Activated T-helper 1 cell treated with anti-CD3 and anti-CD28 coated beads, Interleukin-12 subunit alpha, Interleukin-12 subunit beta, Interleukin-2, Interleukin-4 antibody, amounts not matched to agents 30 ng/mL and 10 ng/mL and 1 ng/mL, durations not matched to agents 14 hours and 24 hours and 36 hours (primary cell): ENCODE measurements around the gene ACP4. TPM values are rescaled to one million over a fixed set of nuclear protein-coding genes. Genes with fewer than 3 reads are reported as not detected.
"Not testable (repeated sequence)": the region's sequence is repeated elsewhere in the genome, so short reads cannot be mapped to it uniquely, and the experiment has no call there.

ENCODE experiments used
- DNase-seq: peaks from one replicate; pipeline ENCODE4 v3.0.0; 2021; ENCODE audit warnings: low spot score
- H3K27ac Mint-ChIP-seq: one replicate; pipeline ENCODE4 v1.8.0; 2021; ENCODE audit warnings: mild to moderate bottlenecking, mixed read lengths
- H3K27me3 Mint-ChIP-seq: one replicate; pipeline ENCODE4 v1.8.0; 2022; ENCODE audit warnings: mild to moderate bottlenecking, moderate library complexity, mixed read lengths; ENCODE audit not compliant: insufficient read depth
- H3K36me3 Mint-ChIP-seq: one replicate; pipeline ENCODE4 v1.8.0; 2021; ENCODE audit warnings: low read depth, mixed read lengths
- H3K4me1 Mint-ChIP-seq: one replicate; pipeline ENCODE4 v1.8.0; 2021; ENCODE audit warnings: low read depth, mixed read lengths
- H3K4me3 Mint-ChIP-seq: one replicate; pipeline ENCODE4 v1.8.0; 2021; ENCODE audit warnings: mild to moderate bottlenecking, moderate library complexity, mixed read lengths
- H3K9me3 Mint-ChIP-seq: one replicate; pipeline ENCODE4 v1.8.0; 2021; ENCODE audit warnings: mixed read lengths
- intact Hi-C: fragments of 100-400 bp; cut with micrococcal nuclease; formaldehyde crosslinking; loops from one replicate; pipeline ENCODE4 v1.15.1; 2024
- total RNA-seq: library from RNA; stranded (reverse); gene quantifications from 2 replicates; pipeline ENCODE4 v1.2.3, GENCODE V29; 2022

The ACP4 gene
- total RNA-seq, 1 donor from 2014 or later: not detected

DNA sequence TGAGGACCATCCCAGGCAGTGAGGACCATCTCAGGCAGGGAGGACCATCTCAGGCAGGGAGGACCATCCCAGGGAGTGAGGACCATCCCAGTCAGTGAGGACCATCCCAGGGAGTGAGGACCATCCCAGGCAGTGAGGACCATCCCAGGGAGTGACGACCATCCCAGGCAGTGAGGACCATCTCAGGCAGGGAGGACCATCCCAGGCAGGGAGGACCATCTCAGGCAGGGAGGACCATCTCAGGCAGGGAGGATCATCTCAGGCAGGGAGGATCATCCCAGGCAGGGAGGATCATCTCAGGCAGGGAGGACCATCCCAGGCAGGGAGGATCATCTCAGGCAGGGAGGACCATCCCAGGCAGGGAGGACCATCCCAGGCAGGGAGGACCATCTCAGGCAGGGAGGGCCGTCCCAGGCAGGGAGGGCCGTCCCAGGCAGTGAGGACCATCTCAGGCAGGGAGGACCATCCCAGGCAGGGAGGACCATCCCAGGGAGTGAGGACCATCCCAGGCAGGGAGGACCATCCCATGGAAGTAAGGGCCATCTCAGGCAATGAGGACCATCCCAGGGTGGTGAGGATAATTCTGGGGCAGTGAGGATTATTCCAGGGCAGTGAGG lies 21.5 kb downstream of the ACP4 start:
- DNase-seq, H3K4me1 Mint-ChIP-seq, H3K4me3 Mint-ChIP-seq, H3K27ac Mint-ChIP-seq, H3K27me3 Mint-ChIP-seq, H3K9me3 Mint-ChIP-seq, H3K36me3 Mint-ChIP-seq, intact Hi-C loops: not testable (repeated sequence)

DNA sequence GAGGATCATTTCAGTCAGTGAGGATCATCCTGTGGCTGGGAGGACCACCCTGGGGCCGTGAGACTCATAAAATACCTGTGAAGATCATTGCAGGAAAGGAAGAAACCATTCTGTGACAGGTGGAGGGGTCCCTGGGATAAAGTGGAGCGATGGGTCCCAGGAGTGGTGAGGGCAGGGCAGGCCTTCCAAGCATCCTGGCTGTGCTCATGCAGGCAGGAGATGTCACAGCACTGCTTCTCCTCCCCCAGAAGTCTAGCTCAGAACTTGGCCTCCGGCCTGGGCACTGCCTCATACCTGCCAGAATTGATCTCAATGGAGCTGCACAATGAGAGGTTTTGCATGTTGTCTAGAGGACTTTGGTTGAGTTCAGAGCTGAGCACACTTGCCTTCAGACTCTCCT lies 22.3 kb downstream of the ACP4 start:
- peaks cover 10% of the 10 kb centered on the region for H3K27me3 Mint-ChIP-seq
- H3K9me3 Mint-ChIP-seq: no peaks in the 10 kb centered on the region
- no peaks in the 10 kb centered on the region for H3K36me3 Mint-ChIP-seq
- DNase-seq: no peak
- no peak overlapping the region for H3K27ac Mint-ChIP-seq
- peaks cover 7% of the 10 kb centered on the region for H3K4me1 Mint-ChIP-seq
- intact Hi-C loops: no loop called here
- H3K4me3 Mint-ChIP-seq: no peak overlapping the region

DNA sequence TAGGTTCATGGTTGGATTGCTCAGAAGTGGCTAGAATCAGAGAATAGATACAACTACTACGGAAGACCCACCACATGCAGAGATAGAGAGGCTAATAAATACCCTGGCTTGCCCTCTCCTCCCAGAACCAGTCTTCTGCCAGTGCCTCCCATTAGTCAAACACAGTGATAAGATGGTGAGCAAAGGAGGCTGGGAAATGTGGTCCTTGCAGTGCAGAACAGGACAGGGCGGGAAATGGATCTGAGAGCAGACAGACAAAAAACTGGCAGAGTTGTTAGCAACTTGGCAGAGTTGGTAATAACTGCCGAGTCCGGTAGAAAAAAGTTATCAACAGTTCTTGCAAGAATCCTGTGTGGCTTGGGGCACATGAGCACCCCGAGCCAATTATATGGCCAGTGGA lies 24.7 kb downstream of the ACP4 start:
- no peak for DNase-seq
- intact Hi-C loops: no loop called here
- no peaks in the 10 kb centered on the region for H3K9me3 Mint-ChIP-seq
- H3K4me3 Mint-ChIP-seq: no peak overlapping the region
- peaks cover 23% of the 10 kb centered on the region for H3K27me3 Mint-ChIP-seq
- H3K36me3 Mint-ChIP-seq: no peaks in the 10 kb centered on the region
- H3K27ac Mint-ChIP-seq: no peak overlapping the region
- H3K4me1 Mint-ChIP-seq: peaks cover 26% of the 10 kb centered on the region

DNA sequence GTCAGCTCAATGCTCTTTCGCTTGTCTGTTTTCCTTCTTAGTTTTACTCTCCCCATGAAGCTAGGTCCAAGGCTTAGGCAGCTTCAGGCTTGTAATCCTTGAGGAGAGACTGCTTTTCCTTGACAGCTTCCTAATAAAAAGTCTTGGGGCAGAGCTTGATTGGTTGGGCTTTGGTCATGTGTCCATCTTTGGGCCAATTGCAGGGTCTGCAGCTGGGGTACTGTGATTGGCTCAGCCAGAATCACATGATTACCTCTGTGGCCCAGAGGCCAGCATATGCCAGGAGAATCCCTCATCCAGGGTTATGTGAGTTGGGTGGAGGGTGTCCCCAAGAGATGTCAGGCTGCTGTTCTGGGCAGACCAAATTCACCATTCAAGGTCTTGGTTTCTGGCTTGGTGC lies 25.2 kb downstream of the ACP4 start:
- Mint-ChIP-seq H3K36me3 (no peaks in the 10 kb centered on the region), H3K27ac (no peak overlapping the region), H3K9me3 (no peaks in the 10 kb centered on the region), H3K4me3 (no peak overlapping the region), H3K27me3 (peaks cover 26% of the 10 kb centered on the region), H3K4me1 (peaks cover 32% of the 10 kb centered on the region)
- no peak for DNase-seq
- intact Hi-C loops: no loop called here

DNA sequence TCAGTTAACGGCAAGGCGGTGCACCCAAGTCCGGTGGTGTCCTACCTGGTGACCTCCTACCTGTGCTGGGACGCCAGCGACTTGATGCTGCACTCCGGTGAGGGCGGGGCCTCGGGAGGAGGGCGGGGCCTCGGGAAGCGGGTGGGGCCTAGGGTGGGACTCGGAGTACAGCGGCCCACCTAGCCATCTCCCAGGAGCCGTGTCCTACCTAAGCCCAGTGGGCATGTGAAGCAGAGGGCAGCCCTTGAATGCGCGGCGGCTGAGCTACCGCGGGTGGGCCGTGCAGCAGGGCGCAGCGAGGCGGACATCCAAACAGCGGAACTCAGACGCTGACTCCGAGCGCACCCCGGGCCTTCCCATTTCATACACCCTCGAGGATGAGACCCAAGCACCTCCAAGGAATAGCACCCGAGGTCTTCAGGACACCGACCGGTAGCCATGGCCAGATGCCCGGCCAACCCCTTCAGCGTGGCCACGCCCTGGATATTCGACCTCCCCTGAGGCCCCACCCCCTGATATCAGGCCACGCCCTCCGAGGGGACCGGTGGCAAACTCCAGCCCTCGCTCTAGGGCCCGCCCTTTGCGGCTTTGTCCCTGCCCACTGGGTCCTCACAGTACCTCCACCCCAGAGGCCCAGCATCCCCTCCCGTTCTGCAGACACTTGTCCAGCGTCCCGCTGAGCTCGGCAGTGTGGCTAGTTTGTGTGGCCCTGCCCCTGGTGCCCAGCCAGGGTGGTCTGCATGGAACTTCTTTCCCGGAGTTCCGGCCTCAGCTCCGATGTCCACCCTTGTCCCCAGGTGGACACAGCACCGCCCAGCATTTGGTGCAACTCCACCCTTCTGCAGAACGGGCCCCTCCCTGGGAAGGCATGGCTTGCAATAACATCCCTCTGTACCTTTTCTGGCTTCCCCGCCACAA lies 28.0 kb downstream of the ACP4 start:
- H3K27me3 Mint-ChIP-seq: peaks cover 39% of the 10 kb centered on the region
- peaks cover 41% of the 10 kb centered on the region for H3K4me1 Mint-ChIP-seq
- H3K9me3 Mint-ChIP-seq: no peaks in the 10 kb centered on the region
- H3K4me3 Mint-ChIP-seq: peak overlapping the region; percentile 77
- no peaks in the 10 kb centered on the region for H3K36me3 Mint-ChIP-seq
- H3K27ac Mint-ChIP-seq: peak overlapping the region; percentile 77
- intact Hi-C loops: loop anchor here (1.0 kb wide), 2 partner anchors 13 to 18 kb away; no protein-coding TSS in a partner anchor
- peak; percentile 56 for DNase-seq

DNA sequence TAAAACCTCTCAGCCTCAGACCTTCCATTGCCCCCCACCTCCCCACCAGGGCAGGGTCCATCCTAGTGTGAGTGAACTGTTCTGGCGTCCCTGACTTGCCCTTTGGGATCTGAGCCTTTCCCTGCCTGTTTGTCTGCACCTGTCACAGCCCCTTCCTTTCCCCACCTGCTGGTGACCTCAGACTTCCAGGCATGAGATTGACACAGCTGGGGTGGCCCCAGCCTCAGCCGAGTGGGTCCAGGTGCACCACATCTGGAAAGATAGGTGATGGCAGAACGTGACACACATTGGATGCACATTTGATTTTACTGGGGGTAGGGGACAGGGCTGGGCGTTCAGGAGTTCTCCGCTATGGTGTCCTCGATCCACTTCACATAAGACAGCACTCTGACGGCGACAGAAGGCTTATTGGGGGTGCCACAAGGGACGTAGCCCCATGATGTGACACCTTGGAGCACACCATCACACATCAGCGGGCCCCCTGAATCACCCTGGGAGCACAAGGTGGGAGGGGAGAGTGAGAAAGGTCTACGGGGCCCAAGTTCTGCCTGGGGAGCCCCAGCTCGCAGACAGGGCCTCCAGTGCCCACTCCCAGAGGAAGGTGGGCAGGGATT lies 28.8 kb downstream of the ACP4 start:
- peaks cover 41% of the 10 kb centered on the region for H3K27me3 Mint-ChIP-seq
- no peaks in the 10 kb centered on the region for H3K36me3 Mint-ChIP-seq
- no peak for DNase-seq
- H3K27ac Mint-ChIP-seq: peak overlapping the region; percentile 27
- H3K4me3 Mint-ChIP-seq: peak overlapping the region; percentile 77
- H3K9me3 Mint-ChIP-seq: no peaks in the 10 kb centered on the region
- intact Hi-C loops: no loop called here
- peaks cover 41% of the 10 kb centered on the region for H3K4me1 Mint-ChIP-seq

DNA sequence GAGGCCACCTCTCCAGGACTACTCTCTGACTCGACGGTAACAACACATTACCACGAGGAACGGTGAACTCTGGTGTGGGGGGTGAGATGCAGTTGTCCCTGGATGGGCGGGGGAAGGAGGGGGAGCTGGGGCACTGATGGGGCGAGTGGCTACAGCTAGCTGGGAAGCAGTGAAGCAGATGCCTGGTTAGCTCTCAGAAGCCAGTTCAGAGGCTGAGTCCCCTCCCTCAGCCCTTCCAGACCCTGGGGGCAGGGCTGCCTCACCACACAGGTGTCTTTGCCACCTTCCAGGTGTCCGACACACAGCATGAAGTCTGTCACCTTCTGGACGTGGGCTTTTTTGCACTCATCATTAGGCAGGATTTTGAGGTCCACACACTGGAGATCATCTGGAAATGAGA lies 29.4 kb downstream of the ACP4 start:
- no peaks in the 10 kb centered on the region for H3K36me3 Mint-ChIP-seq
- DNase-seq: no peak
- intact Hi-C loops: no loop called here
- peaks cover 41% of the 10 kb centered on the region for H3K4me1 Mint-ChIP-seq
- H3K4me3 Mint-ChIP-seq: peak overlapping the region; percentile 62
- H3K9me3 Mint-ChIP-seq: no peaks in the 10 kb centered on the region
- peaks cover 38% of the 10 kb centered on the region for H3K27me3 Mint-ChIP-seq
- peak overlapping the region; percentile 30 for H3K27ac Mint-ChIP-seq

DNA sequence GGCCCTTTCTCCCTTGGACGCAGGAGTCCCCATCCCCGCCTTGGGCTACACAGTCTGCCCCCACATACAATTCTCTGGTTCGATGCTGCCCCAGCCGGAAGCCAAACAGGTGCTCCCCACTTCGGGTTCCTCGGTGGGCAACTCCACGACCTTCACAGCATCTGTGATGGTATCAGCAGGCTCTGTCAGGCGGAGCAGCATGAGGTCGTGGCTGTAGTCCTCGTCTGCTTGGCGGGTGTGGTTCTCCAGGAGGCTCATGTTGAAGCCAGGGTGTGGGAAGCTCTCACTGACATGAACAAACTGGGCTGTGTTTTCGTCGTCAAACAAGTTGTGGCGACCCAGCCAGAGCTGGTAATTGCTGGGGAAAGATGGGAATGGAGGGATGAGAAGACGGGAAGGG lies 29.9 kb downstream of the ACP4 start:
- Mint-ChIP-seq H3K27ac (peak overlapping the region; percentile 26), H3K27me3 (peaks cover 37% of the 10 kb centered on the region), H3K9me3 (no peaks in the 10 kb centered on the region), H3K4me3 (peak overlapping the region; percentile 62), H3K36me3 (no peaks in the 10 kb centered on the region), H3K4me1 (peaks cover 41% of the 10 kb centered on the region)
- DNase-seq: no peak
- intact Hi-C loops: no loop called here

DNA sequence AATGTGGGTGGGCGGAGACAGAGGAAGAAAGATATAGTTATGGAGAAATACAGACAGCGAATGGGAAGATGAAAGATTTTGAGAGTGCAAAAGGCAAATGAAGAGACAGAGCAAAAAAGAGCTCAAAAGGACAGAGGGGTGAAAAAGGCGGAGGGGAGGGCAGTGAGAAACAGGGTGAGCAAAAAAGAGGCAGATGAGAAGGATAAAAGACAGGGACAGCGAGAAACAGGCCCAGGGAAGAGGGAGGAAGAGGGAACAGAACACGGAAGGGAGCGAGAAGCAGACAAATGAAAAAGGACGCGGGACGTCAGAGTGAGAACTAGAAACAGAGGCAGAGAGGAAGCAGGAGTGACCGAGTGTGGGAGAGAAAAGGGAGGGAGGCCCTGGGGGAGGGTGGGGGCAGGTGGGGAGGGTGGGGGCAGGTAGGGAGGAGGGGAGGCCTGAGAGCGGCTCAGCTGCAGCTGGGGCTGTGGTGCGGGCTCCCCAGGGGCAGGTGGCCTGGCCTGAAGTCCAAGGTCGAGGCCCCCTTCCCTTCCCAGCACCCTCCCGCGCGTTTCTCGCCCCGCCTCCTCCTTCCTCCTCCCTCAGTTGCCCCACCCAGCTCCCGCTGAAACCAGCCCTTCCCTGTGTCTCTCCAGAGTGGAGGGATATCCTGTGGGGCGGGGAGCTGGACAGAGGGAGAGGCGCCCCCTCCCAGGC lies 30.5 kb downstream of the ACP4 start:
- H3K27me3 Mint-ChIP-seq: peaks cover 37% of the 10 kb centered on the region
- peaks cover 41% of the 10 kb centered on the region for H3K4me1 Mint-ChIP-seq
- peak overlapping the region; percentile 52 for H3K27ac Mint-ChIP-seq
- no peaks in the 10 kb centered on the region for H3K9me3 Mint-ChIP-seq
- intact Hi-C loops: no loop called here
- H3K36me3 Mint-ChIP-seq: no peaks in the 10 kb centered on the region
- peak overlapping the region; percentile 62 for H3K4me3 Mint-ChIP-seq
- no peak for DNase-seq

DNA sequence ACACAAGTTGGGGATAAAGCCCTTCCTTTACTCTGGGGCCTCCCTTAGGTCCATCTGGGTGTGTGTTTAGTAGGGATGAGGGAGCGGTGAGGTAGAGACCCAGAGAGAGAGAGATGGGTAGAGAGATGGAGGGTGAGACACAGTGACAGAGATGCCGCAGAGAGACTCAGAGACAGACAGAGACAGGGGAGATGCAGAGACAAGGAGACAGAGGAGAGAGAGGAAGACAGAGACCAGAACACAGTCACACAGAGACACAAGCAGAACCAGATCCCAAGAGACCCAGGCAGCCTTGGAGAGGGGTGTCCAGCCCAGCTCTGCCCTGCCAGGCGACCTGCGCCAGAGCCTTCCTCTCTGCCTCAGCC lies 31.0 kb downstream of the ACP4 start:
- intact Hi-C loops: no loop called here
- peaks cover 37% of the 10 kb centered on the region for H3K27me3 Mint-ChIP-seq
- H3K9me3 Mint-ChIP-seq: no peaks in the 10 kb centered on the region
- no peak for DNase-seq
- H3K27ac Mint-ChIP-seq: no peak overlapping the region
- H3K4me1 Mint-ChIP-seq: peaks cover 41% of the 10 kb centered on the region
- no peaks in the 10 kb centered on the region for H3K36me3 Mint-ChIP-seq
- no peak overlapping the region for H3K4me3 Mint-ChIP-seq

DNA sequence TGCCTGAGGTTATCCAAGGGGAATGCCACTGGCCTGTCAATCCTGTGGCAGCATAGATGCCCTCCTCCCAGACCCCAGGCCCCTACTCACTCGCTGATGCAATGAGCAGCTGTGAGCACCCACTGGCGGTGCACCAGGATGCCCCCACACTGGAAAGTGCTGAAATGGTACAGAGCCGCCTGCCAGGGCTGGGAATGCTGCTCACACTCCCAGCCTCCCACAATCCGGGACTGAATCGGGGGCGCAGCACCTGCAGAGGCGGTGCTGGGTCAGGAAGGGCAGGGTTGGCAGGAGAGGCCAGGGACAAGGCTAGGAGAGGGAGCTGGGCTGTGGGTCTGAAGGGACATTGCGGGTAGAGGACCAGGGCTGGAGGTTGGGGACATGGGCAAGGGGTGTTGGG lies 31.4 kb downstream of the ACP4 start:
- H3K27me3 Mint-ChIP-seq: peaks cover 37% of the 10 kb centered on the region
- no peaks in the 10 kb centered on the region for H3K36me3 Mint-ChIP-seq
- no peak overlapping the region for H3K27ac Mint-ChIP-seq
- intact Hi-C loops: no loop called here
- H3K4me1 Mint-ChIP-seq: peaks cover 41% of the 10 kb centered on the region
- no peak for DNase-seq
- H3K9me3 Mint-ChIP-seq: no peaks in the 10 kb centered on the region
- H3K4me3 Mint-ChIP-seq: no peak overlapping the region

DNA sequence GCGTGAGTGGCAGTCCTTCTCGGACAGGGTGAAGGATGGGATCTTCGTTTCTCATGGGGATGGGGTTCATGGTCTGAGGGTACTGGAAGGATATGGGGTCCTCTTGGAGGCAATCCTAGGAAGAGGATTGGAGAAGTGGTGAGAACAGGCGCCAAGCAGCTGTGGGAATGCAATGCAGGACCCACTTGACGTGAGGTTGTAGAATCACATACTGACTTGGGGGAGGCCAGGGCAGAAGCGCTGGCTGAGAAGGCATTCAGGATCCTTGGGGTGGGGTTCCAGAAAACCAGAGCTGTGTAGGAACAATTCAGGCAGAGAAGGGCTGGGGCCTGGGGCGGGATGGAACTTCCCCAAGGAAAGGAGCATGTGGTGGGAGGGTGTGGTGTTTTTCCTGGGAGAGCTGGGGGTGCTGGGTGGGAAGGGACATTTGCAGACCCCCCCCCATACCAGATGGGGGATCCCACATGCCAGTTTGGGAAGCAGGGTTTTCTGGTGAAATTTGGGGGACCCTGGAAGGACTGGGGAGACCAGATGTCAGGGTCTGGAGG lies 32.5 kb downstream of the ACP4 start:
- intact Hi-C loops: no loop called here
- H3K9me3 Mint-ChIP-seq: no peaks in the 10 kb centered on the region

More for the DNA sequence above, 32.5 kb downstream of the ACP4 start:
- H3K27me3 Mint-ChIP-seq: peaks cover 35% of the 10 kb centered on the region
- H3K4me3 Mint-ChIP-seq: no peak overlapping the region
- no peak overlapping the region for H3K27ac Mint-ChIP-seq
- DNase-seq: no peak
- H3K4me1 Mint-ChIP-seq: peaks cover 31% of the 10 kb centered on the region
- H3K36me3 Mint-ChIP-seq: no peaks in the 10 kb centered on the region
